Measurements from ENCODE around the gene DMD. TPM values are rescaled to one million over a fixed set of nuclear protein-coding genes. Genes with fewer than 3 reads are reported as not detected.

The DMD gene
- total RNA-seq, 1 donor from 2014 or later: 127 TPM

DNA sequence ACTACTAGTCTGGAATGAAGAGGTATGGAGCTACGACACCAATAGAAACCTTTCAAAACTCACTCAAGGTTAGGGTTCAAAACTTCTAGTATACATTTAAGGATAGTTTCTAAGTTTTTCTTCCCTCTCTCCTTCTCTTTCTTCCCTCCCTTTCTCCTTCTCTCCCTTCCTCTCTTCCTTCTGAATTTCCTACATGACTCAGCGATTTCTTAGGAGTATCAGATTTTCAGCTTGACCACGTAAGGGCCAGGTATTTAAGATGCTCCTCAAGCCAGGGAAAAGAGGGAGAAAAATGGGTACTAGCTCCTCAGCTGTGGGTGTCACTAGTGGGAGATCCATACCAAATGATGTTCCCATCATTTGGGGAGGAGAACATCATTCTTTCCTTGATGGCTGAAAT lies 2083.6 kb downstream of the DMD start:
- no peak for DNase-seq (ENCODE audit: low spot score)

DNA sequence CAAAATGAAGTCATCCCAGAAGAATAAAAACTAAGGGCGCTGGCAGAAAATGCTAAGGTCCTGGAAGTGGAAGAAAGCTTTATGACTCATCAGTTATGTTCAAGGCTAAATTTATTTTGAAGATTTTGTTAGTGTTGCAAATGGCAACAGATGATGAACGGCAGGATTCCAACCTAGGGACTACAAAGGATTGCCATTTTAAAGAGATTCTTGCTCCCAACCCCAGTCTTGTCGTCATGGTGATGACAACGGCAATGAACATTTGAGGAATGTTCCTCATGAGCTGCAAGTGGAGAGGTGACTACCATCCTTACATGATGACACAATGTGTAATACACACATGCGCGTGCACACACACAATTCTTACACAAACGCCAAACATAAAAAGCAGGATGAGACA lies 2085.1 kb downstream of the DMD start:
- no peak for DNase-seq (ENCODE audit: low spot score)

DNA sequence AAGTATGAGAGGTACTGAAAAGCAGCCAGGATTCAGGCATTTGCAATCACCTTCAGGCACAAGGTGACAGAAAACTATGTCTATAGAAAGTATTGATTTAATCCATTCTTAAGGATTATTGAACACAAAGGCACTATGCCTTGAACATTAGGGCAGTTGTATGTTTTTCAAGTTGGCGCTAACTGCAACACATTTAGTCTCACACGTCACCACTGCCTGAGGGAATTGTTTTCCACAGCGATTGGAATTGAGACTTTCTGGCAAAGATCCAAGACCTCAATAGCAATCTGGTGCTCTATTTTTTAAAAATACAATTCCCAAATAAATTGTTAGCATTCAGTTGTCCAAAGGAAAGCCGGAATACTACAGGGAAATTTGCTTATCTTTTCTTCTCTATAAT lies 2086.8 kb downstream of the DMD start:
- DNase-seq (ENCODE audit: low spot score): no peak

DNA sequence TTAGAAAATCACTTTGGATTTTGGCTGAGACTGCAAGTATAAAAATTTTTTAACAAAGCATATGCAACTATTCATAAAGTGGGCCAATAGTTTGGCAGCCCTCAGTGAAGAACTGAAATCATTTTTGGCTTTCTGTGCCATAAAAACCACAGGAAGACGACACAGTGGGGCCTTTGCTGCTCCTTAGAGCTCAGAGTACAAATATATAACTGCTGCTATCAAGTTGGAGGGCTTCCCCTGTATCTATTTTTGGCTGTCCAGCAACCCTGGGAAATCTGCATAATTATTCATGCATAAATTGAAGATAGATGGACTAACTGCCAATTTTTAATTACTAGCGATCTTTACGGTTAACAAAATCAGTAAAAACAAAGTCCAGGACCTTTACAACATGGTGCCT lies 2088.0 kb downstream of the DMD start:
- DNase-seq (ENCODE audit: low spot score): no peak

DNA sequence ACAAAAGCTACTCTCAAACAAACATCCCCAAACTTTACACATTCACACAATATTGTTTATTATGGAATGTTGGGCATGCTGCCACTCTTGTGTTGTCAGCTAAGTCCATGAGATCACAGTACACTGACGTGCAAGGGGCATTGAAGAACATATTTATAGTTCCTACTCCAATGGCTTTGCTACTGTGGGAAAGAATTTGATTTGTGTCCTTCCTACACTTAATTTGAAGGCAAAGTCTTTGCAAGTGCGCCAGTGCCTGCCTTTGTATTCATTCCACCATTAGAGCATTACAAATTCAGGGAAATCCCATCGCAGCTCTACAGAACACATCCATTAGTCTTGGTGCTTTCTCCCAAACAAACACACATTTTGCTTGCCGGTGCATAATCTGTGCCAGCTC lies 2094.1 kb downstream of the DMD start:
- no peak for DNase-seq (ENCODE audit: low spot score)

DNA sequence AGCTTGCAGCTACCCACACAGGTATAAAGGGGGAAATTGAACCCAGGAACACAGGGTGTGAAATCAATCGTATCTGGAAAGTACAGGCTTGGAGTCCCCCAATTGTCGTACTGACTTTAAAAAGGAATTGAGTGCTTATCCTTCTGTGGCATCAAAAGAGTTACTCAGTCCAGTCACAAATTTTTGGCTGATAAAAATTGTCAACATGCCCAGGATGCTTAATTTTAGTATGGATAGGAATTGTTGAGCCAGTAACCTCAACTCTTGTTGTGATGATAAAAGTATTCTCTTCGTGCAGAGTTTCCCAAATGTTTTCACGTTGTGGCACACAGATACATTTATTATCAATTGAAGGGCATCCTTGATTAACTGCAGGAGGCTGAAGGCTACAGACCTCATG lies 2096.0 kb downstream of the DMD start:
- DNase-seq (ENCODE audit: low spot score): no peak

DNA sequence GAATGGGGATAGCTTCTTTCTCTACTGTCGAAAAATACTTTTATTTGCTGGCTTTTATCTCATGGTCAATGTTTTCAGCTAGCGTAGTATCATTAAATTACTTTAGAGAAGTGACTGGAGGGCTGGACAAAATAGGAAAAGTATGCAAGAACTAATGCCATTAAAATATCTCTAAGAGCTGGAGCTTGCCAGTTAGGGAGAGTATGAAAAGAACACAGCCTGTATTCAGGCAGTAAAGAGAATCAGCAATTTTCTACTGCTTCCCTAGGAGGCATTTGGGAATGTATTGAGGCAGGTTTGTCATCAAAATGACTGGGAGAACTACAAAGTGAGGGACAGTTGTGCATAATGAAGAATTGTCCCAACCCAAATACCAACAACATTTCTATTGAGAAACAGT lies 2096.5 kb downstream of the DMD start:
- DNase-seq (ENCODE audit: low spot score): no peak

DNA sequence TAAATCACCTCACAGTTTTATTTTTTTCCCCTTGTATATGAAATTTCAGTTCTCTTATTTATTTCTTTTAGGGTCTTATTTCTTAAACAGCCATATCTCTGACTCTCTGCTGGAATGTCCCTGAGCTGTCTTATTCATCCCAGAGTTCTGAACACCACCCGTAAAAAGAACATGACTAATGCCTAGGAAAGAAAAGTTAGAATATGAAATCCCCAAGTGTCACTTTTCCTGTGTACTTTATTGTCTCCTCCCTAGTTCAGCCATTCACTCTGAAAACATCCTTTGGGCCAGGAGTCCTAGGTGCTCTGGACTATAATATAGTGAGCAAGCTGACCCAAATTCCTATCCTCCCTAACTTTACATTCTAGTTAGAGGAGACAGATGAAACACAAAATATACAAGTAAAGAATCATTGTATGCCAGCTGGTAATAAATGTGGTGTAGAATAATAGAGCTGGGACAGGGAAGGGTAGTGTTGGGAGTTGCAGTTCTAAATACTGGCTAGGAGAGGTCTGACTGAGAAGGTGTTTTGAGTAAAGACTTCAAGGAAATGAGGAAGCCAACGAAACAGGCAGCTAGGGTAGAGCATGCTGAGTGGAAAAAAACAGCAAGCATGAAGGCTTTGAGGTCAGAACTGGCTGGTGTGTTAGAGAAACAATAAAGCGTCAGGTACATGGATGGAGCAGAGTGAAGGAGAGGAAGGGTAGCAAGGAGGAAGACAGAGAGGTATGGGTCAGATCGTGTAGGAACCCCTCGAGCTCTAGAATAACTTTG lies 2098.9 kb downstream of the DMD start:
- no peak for DNase-seq (ENCODE audit: low spot score)

DNA sequence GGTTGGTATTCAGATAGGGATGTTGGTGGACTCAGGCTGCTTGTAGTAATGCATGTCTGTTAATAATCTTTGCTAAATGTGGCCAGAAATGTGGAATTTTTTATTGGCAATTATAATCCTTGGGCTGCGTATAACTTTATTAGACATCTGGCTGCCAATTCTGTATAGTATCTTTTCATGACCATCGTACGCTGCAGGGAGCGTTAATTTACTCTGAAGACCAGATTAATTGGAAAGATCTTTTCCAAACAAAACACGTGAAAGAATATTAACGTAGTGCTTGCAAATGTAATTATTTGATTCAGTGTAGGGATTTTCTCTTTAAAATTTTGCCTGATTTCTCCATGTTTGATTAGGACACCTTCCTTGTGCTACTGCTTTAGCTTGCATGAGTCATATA lies 2100.7 kb downstream of the DMD start:
- no peak for DNase-seq (ENCODE audit: low spot score)

DNA sequence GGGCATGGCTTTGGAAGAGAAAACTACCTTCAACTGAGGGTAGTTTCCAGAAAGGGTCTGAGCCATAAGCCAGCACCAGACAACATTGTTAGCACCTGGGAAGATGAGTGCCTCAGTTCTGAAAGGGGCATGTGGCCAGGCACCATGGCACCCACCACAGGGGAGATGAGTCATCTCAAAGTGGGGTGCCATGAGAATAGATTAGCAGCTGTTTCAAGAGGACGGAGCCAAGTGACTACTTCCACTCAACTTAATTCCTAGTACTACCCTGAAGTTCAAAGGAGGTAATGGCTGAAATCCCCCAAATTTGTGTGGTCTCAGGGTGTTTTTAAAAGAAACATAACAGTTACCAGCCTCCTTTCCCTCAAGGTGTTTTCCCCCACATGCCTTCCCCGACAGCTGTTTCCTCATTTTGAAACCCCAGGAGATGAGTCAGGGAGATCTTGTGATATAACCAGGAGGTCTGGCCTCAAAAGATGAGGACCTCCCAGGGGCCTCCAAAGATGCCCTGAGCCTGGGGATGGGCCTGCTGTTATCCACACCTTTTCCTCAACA lies 2111.7 kb downstream of the DMD start:
- no peak for DNase-seq (ENCODE audit: low spot score)

DNA sequence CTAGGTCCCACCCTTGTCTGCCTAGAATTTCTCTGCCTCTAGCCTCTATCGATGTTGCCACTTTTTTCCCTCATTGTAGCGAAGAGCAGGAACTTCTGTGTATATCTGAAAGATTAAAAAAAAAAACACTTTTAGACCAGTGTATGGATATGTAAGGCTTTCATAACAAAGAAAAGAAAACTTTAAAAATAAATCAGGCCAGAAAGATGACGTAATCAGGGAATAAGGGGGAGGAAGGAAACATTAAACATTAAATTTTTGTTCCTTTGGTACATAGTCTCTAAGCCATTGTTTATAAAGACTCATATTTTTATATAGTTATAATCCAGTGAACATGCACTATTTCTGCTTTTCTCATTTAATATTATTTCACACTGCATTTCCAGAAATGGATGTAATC lies 2113.3 kb downstream of the DMD start:
- no peak for DNase-seq (ENCODE audit: low spot score)

DNA sequence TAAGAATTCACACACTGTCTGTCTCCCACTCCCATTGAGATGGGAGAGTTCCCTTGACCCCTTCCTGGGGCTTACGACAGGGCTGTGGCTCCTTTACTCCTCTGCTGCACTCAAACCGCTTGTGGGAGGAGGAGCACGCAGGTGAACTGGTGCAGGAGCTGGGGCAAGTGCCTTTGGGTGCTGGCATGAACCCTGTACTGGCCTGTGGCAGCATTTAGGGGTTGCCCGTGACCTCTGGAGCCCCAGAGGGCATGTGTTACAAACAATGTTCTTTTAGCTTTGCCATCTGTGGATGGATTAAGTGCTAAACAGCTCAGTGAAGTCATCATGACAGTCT lies 2117.7 kb downstream of the DMD start:
- DNase-seq (ENCODE audit: low spot score): no peak

DNA sequence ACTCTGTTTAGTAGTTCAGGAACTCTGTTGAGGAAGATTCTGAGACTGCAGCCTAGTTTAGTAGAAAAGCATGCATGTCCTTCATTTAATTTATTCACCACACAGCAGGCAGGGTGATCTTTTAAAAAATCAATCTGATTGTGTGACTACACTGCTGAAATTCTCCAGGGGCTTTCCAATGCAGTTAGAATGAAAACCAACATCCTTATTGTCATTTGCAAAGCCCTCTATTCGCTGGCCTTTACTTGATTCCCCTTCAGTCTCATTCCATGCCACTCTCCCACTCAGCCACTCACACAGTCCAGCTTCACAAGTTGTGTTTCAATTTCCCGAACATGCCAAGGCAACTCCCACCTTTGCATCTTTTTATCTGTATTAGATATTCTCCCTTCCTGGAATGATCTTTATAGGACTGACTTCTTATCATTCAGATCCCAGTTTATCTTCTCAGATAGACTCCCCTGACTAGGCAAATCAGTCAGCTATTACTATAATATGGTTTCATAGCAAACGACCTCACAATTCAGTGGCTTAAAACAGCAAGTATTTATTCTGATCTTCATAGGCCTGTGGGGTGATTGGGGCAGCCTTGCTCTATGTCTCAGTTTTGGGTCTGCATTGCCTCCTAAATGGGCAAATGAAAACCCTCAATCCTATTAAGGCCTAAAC lies 2118.2 kb downstream of the DMD start:
- no peak for DNase-seq (ENCODE audit: low spot score)

DNA sequence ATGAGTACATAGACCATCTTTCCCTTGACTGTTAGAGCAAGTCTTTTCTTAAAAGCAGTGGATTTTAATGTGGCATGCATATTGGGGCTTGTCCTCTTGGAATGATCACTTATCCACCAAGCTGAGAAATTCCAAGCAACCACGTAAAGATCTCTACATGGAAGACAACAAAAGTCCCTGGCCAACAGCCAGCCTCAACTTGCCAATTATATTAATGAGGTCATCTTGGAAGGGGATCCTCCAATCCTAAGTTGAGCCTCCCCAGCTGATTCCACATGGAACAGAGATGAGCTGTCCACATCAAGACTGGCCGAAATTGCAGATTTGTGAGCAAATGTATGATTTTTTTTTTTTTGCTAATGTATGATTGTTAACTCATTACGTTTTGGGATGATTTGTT lies 2118.9 kb downstream of the DMD start:
- no peak for DNase-seq (ENCODE audit: low spot score)

DNA sequence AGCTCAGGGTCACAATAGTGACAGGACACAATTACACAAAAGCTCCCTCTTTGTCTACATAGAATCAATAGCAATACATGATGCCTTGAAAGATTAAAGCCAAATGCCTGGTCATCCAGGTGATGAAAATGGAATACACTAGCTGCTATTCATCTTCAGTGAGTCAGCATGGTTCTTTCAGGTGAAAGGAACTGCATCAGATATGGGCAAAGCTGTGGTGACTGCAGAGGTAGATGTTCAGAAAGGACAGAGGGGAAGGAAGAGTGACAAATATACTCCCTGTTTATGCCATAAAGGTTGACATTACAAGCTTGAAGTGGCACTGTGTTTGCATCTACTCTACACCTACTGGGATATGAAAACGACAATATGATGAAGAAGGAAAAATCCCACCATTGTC lies 2119.5 kb downstream of the DMD start:
- no peak for DNase-seq (ENCODE audit: low spot score)

DNA sequence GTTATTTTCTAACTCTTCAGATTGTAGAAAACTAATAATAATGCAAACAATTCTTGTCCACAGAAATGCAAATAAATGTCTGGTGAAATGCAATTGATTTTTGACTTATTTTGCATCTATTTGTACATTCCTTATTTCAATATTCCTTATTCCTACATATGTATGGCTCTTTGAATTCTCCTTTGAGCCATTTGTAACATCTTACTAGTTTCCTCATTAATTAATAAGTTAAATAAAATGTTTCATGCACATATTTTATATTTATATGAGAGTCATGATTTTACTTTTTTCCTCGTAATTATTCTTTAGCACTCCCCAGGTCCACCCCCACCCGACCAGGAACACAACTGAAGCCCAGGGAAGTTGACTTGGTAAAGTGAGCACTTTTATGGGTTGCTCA lies 2136.8 kb downstream of the DMD start:
- no peak for DNase-seq (ENCODE audit: low spot score)

DNA sequence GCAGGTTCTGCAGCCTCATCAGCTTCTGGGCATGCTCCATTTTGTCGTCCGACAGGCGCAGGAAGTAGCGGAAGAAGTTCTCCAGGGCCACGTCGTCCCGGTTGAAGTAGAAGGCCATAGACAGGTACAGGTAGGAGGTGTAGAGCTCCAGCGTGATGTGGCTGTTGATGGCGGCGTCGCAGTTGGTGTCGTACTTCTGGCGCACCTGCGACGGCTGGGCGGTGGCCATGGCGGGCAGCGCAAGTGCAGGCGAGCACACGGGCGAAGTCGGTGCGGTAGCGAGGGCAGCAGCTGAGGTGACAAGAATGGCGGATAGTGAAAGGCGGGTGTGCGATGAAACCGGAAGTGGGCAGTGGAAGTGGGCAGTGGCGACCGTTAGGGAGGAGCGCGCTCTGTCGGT lies 2139.6 kb downstream of the DMD start, which contains the start of gene FTHL17:
Gene FTHL17 (minus strand): TSS at position 317 of the 400 bp plus-strand sequence. CDS start 88 bp downstream, at position 229.
- DNase-seq (ENCODE audit: low spot score): no peak

DNA sequence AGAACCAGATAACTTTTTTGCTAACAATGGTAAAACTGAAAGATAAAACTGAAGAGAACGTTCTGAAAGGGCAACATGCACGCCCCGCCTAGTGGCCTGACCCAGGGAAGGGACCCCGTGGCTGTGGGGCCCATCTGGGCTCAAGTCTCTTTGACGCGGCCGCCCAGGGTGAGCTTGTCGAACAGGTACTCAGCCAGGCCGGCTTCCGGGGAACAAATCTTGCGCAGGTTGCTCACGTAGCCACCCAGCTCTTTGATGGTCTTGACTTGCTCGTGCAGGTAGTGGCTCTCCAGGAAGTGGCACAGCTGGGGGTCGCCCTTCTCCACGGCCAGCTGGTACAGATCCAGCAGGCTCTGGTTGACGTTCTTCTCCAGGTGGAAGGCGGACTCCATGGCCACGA lies 2140.1 kb downstream of the DMD start:
- no peak for DNase-seq (ENCODE audit: low spot score)

DNA sequence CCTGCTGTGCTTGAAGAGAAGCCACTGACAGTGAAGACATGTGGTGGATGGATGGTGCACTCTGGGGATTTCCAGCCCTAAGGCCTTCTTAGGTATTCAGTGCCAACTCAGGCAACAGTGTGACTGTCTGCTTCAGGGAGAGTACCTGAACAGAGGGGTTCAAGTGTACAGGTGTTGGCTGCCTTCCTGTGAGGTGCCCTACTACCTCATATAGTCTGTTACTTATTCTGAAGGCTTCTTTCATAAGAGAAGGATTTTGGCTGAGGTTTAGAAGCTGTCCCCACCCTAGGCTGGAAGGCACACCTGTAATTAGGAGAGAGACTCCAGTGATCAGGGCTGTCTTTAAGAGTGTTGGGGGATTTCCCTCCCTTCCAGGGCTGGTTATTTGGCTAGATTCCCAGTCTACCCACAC lies 2141.3 kb downstream of the DMD start:
- no peak for DNase-seq (ENCODE audit: low spot score)
